GM18520 (cell line): ENCODE results near the gene CYTL1.
"Not testable (repeated sequence)": the region's sequence is repeated elsewhere in the genome, so short reads cannot be mapped to it uniquely, and the experiment has no call there.

Source experiments
- ATAC-seq: cut with Tn5 transposase; IDR thresholded peaks from one replicate; pipeline ENCODE4 v1.9.1; 2021; ENCODE audit not compliant: unreplicated experiment

CYTL1 gene

GRCh38 chr4:5003372-5003857 lies 15.8 kb downstream of the CYTL1 start:
- ATAC-seq = no peak

GRCh38 chr4:5001641-5002040 lies 17.6 kb downstream of the CYTL1 start:
- not testable (repeated sequence) for ATAC-seq

- not testable (repeated sequence) for ATAC-seq
Measured at GRCh38 chr4:4996935-4997334, 22.3 kb downstream of the CYTL1 start.

GRCh38 chr4:4995908-4996265 lies 23.4 kb downstream of the CYTL1 start:
- ATAC-seq = no peak

GRCh38 chr4:4995103-4995907 lies 24.0 kb downstream of the CYTL1 start:
- ATAC-seq = no peak

- no peak for ATAC-seq
Measured at GRCh38 chr4:4994312-4995097, 24.8 kb downstream of the CYTL1 start.

GRCh38 chr4:4992833-4993232 lies 26.4 kb downstream of the CYTL1 start:
- ATAC-seq = no peak

- ATAC-seq = no peak
Measured at GRCh38 chr4:4991541-4992099, 27.6 kb downstream of the CYTL1 start.

GRCh38 chr4:4990857-4991540 lies 28.3 kb downstream of the CYTL1 start:
- no peak for ATAC-seq

- ATAC-seq = no peak
Measured at GRCh38 chr4:4990329-4990728, 28.9 kb downstream of the CYTL1 start.

- no peak for ATAC-seq
Measured at GRCh38 chr4:4989083-4989622, 30.1 kb downstream of the CYTL1 start.

- ATAC-seq = no peak
Measured at GRCh38 chr4:4987656-4988055, 31.6 kb downstream of the CYTL1 start.

- ATAC-seq = no peak
Measured at GRCh38 chr4:4986841-4987240, 32.4 kb downstream of the CYTL1 start.

- no peak for ATAC-seq
Measured at GRCh38 chr4:4985844-4986243, 33.4 kb downstream of the CYTL1 start.

- ATAC-seq = no peak
Measured at GRCh38 chr4:4985036-4985435, 34.2 kb downstream of the CYTL1 start.

- ATAC-seq = no peak
Measured at GRCh38 chr4:4984186-4984585, 35.1 kb downstream of the CYTL1 start.

GRCh38 chr4:4981827-4982226 lies 37.4 kb downstream of the CYTL1 start:
- ATAC-seq = no peak

- ATAC-seq = no peak
Measured at GRCh38 chr4:4981427-4981826, 37.8 kb downstream of the CYTL1 start.

- ATAC-seq = no peak
Measured at GRCh38 chr4:4980621-4981230, 38.5 kb downstream of the CYTL1 start.

- no peak for ATAC-seq
Measured at GRCh38 chr4:4979971-4980370, 39.3 kb downstream of the CYTL1 start.

- no peak for ATAC-seq
Measured at GRCh38 chr4:4974727-4975126, 44.5 kb downstream of the CYTL1 start.
